PC-3 (cell line): ENCODE measurements around the gene CKS1B. TPM values are rescaled to one million over a fixed set of nuclear protein-coding genes. Genes with fewer than 3 reads are reported as not detected.

Source experiments
- ATAC-seq: fragments of 200-7000 bp; cut with Tn5 transposase; 2 replicates; pipeline ENCODE4 v1.9.1; 2020; ENCODE audit warnings: mild to moderate bottlenecking, moderate library complexity
- BruUV-seq: library from RNA; stranded (reverse); fragments of 400-500 nt; replicated peaks from 2 replicates; lab custom pipeline; 2021; lab: Mats Ljungman, UMichigan
- CTCF ChIA-PET: fragments of 300-600 bp; sonication (Branson Sonifier 250); formaldehyde crosslinking; loops from one replicate; lab custom pipeline; 2022; ENCODE audit warnings: antibody characterized with exemption; lab: Charles Lee
- POLR2A ChIA-PET: fragments of 300-600 bp; sonication (Branson Sonifier 250); formaldehyde crosslinking; loops from one replicate; lab custom pipeline; 2022; ENCODE audit warnings: antibody characterized with exemption; ENCODE audit not compliant: unreplicated experiment; lab: Charles Lee
- DNase-seq: peaks from one replicate; pipeline ENCODE4 v3.0.0-alpha.2; 2015
- H2AFZ ChIP-seq: fragments of 300-600 bp; sonication (generic); 2 replicates; pipeline ENCODE4 v1.6.0; 2016; ENCODE audit warnings: antibody characterized with exemption, low read length
- H3F3A ChIP-seq: fragments of 300-600 bp; sonication (generic); one replicate; pipeline ENCODE4 v1.6.0; 2017; ENCODE audit warnings: antibody characterized with exemption, low read length, control low read depth, mild to moderate bottlenecking; ENCODE audit not compliant: unreplicated experiment
- H3K27ac ChIP-seq: fragments of 300-600 bp; sonication (generic); 2 replicates; pipeline ENCODE4 v1.5.1; 2016; ENCODE audit warnings: mild to moderate bottlenecking, low read length
- H3K27me3 ChIP-seq: fragments of 300-600 bp; sonication (generic); 2 replicates; pipeline ENCODE4 v1.6.1; 2016; ENCODE audit warnings: low read length, mixed read lengths
- H3K36me3 ChIP-seq: fragments of 300-600 bp; sonication (generic); 2 replicates; pipeline ENCODE4 v1.6.1; 2016; ENCODE audit warnings: low read depth, mixed run types, low read length, mixed read lengths
- H3K4me1 ChIP-seq: fragments of 300-600 bp; sonication (generic); 2 replicates; pipeline ENCODE4 v1.5.1; 2016; ENCODE audit warnings: low read length; ENCODE audit not compliant: insufficient read depth
- H3K4me2 ChIP-seq: fragments of 300-600 bp; sonication (generic); 2 replicates; pipeline ENCODE4 v1.6.0; 2016; ENCODE audit warnings: low read length
- H3K4me3 ChIP-seq: fragments of 300-600 bp; sonication (generic); 2 replicates; pipeline ENCODE4 v1.5.1; 2016; ENCODE audit warnings: mild to moderate bottlenecking, low read length, mixed read lengths
- H3K79me2 ChIP-seq: fragments of 300-600 bp; sonication (generic); 2 replicates; pipeline ENCODE4 v1.6.1; 2017; ENCODE audit warnings: low read length, mixed read lengths
- H3K9ac ChIP-seq: fragments of 300-600 bp; sonication (generic); 2 replicates; pipeline ENCODE4 v1.6.0; 2016; ENCODE audit warnings: mild to moderate bottlenecking, low read length
- H3K9me2 ChIP-seq: fragments of 300-600 bp; sonication (generic); replicated peaks from 2 replicates; pipeline ENCODE4 v1.6.1; 2016; ENCODE audit warnings: mixed run types, low read length, mixed read lengths
- H3K9me3 ChIP-seq: fragments of 300-600 bp; sonication (generic); 2 replicates; pipeline ENCODE4 v1.6.1; 2016; ENCODE audit warnings: low read length, mixed read lengths
- H4K20me1 ChIP-seq: fragments of 300-600 bp; sonication (generic); 2 replicates; pipeline ENCODE4 v1.6.1; 2016; ENCODE audit warnings: low read length, mixed read lengths
- EZH2 ChIP-seq: fragments of 300-600 bp; sonication (generic); IDR thresholded peaks from one replicate; pipeline ENCODE4 v1.6.1; 2017; ENCODE audit warnings: antibody characterized with exemption, mild to moderate bottlenecking, low read length; ENCODE audit not compliant: unreplicated experiment
- EZH2phosphoT487 ChIP-seq: fragments of 300-600 bp; sonication (generic); IDR thresholded peaks from 2 replicates; pipeline ENCODE4 v1.6.1; 2018; ENCODE audit warnings: mild to moderate bottlenecking, antibody characterized with exemption, low read length, borderline replicate concordance
- intact Hi-C: fragments of 100-400 bp; cut with micrococcal nuclease; formaldehyde crosslinking; loops from 2 replicates; pipeline ENCODE4 v1.9.0; 2023
- total RNA-seq: library from RNA; depleted of rRNA; stranded (reverse); fragments of >200 nt; gene quantifications from 2 replicates; pipeline ENCODE4 v1.2.3, GENCODE V29; 2014
- TF ChIP-seq, protein P1 (sequence below): fragments of 300-600 bp; sonication (generic); conservative IDR thresholded peaks from 2 replicates; pipeline ENCODE4 v1.5.1; 2017; ENCODE audit warnings: antibody characterized with exemption, low read depth, mild to moderate bottlenecking, low read length

CKS1B gene
- total RNA-seq, 1 experiment from 2014 or later: 390 TPM

GRCh38 chr1:154937085-154937987 is 37.1 kb upstream of the CKS1B start:
- no peaks in the 10 kb centered on the region for H3K36me3 ChIP-seq
- no peaks in the 10 kb centered on the region for H3K9me2 ChIP-seq
- no peaks in the 10 kb centered on the region for H4K20me1 ChIP-seq
- TF ChIP-seq, protein P1, sequence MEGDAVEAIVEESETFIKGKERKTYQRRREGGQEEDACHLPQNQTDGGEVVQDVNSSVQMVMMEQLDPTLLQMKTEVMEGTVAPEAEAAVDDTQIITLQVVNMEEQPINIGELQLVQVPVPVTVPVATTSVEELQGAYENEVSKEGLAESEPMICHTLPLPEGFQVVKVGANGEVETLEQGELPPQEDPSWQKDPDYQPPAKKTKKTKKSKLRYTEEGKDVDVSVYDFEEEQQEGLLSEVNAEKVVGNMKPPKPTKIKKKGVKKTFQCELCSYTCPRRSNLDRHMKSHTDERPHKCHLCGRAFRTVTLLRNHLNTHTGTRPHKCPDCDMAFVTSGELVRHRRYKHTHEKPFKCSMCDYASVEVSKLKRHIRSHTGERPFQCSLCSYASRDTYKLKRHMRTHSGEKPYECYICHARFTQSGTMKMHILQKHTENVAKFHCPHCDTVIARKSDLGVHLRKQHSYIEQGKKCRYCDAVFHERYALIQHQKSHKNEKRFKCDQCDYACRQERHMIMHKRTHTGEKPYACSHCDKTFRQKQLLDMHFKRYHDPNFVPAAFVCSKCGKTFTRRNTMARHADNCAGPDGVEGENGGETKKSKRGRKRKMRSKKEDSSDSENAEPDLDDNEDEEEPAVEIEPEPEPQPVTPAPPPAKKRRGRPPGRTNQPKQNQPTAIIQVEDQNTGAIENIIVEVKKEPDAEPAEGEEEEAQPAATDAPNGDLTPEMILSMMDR: peak; percentile 48; the same call in 1 of the 2 replicates
- TF ChIP-seq EZH2 (no peak), EZH2phosphoT487 (no peak)
- CTCF ChIA-PET: interaction anchor here (1.0 kb wide), 1 partner anchor 80 kb away, joined by 3 read pairs; no protein-coding TSS in a partner anchor
- POLR2A ChIA-PET: interaction anchor here (0.5 to 0.6 kb wide), 2 partner anchors 34 to 62 kb away, joined by 4 to 9 read pairs; no protein-coding TSS in a partner anchor
- H3K27me3 ChIP-seq: no peaks in the 10 kb centered on the region
- peaks cover 39% of the 10 kb centered on the region for H3K4me1 ChIP-seq
- H3K4me2 ChIP-seq: peak overlapping the region; percentile 83
- peak overlapping the region; percentile 93 for H3K27ac ChIP-seq
- TSS peak; percentile 97 for BruUV-seq
- peaks cover 7% of the 10 kb centered on the region for H3F3A ChIP-seq
- peak; percentile 68 for ATAC-seq
- peaks cover 15% of the 10 kb centered on the region for H3K79me2 ChIP-seq
- peak overlapping the region; percentile 67 for H3K4me3 ChIP-seq
- peak; percentile 96 for DNase-seq
- peak overlapping the region; percentile 85 for H2AFZ ChIP-seq
- peak overlapping the region; percentile 91 for H3K9ac ChIP-seq
- no peaks in the 10 kb centered on the region for H3K9me3 ChIP-seq
- intact Hi-C loops: loop anchor here (1.0 to 5.0 kb wide), 5 partner anchors 31 to 379 kb away; partner anchors contain the start of genes ADAR, CKS1B and UBE2Q1

- Histone ChIP-seq H3K79me2 (peaks cover 15% of the 10 kb centered on the region), H4K20me1 (no peaks in the 10 kb centered on the region), H3K9me2 (no peaks in the 10 kb centered on the region), H3K36me3 (no peaks in the 10 kb centered on the region), H3K4me3 (peak overlapping the region; percentile 67), H3K27ac (peak overlapping the region; percentile 93), H3K27me3 (no peaks in the 10 kb centered on the region), H3K9me3 (no peaks in the 10 kb centered on the region), H3K4me1 (peaks cover 33% of the 10 kb centered on the region), H2AFZ (peak overlapping the region; percentile 85), H3K4me2 (peak overlapping the region; percentile 83), H3K9ac (peak overlapping the region; percentile 91), H3F3A (peaks cover 4% of the 10 kb centered on the region)
- TF ChIP-seq, protein P1: no peak
- no peak for TF ChIP-seq EZH2
- no peak for TF ChIP-seq EZH2phosphoT487
- ATAC-seq: no peak
- DNase-seq: peak; percentile 53
- no TSS peak for BruUV-seq
- ChIA-PET CTCF (no interaction called here), POLR2A (interaction anchor here (0.5 kb wide), 1 partner anchor 34 kb away, joined by 4 read pairs; no protein-coding TSS in a partner anchor)
- intact Hi-C loops: loop anchor here (1.0 to 5.0 kb wide), 5 partner anchors 31 to 379 kb away; partner anchors contain the start of genes ADAR, CKS1B and UBE2Q1
These were observed 36.5 kb upstream of the CKS1B start for GRCh38 chr1:154937988-154938386.
